ENCODE data around the gene PNCK. TPM values are rescaled to one million over a fixed set of nuclear protein-coding genes. Genes with fewer than 3 reads are reported as not detected.

PNCK gene
- total and polyA plus RNA-seq, 2 of the 13 experiments (the other 11 are each of a cell fraction or from before 2014, with no cell fraction given): 33.1 TPM; not detected in 1

GRCh38 chrX:153634832-153635231 is 38.8 kb downstream of the PNCK start (continued):
- peak; percentile 24; the same call in 1 of the 2 replicates for TF ChIP-seq MIER3 (CRISPR knock-in tag; IDR thresholded peaks at IDR 0.05; ENCODE audit: borderline replicate concordance)
- 0 out of 2 replicates have a peak, but pooled peaks have one; percentile 65 for TF ChIP-seq ZNF333 (CRISPR knock-in tag; IDR thresholded peaks at IDR 0.05; ENCODE audit: borderline replicate concordance)
- peak; percentile 99 for TF ChIP-seq ZNF552 (CRISPR knock-in tag; IDR thresholded peaks at IDR 0.05; ENCODE audit: borderline replicate concordance)
- no peak for TF ChIP-seq SYNCRIP (IDR thresholded peaks at IDR 0.05; ENCODE audit: insufficient read depth, low read depth, low read length)
- peak; percentile 55; the same call in 1 of the 2 replicates for TF ChIP-seq HDAC1 (CRISPR knock-in tag; IDR thresholded peaks at IDR 0.05)
- TF ChIP-seq ZFY (CRISPR knock-in tag; IDR thresholded peaks at IDR 0.05): 0 out of 2 replicates have a peak, but pooled peaks have one; percentile 29
- no peak for TF ChIP-seq FOXM1 (CRISPR knock-in tag; IDR thresholded peaks at IDR 0.05)
- TF ChIP-seq KIAA2018 (CRISPR knock-in tag; IDR thresholded peaks at IDR 0.05; ENCODE audit: borderline replicate concordance): no peak
- peak in 1 of 2 experiments; percentile 30; a peak in 1 of 4 replicates for TF ChIP-seq EP300 (IDR thresholded peaks at IDR 0.05; ENCODE audit: low read depth in 2 of 2, low read length in 2 of 2)
- no peak for TF ChIP-seq EP300 (CRISPR knock-in tag; IDR thresholded peaks at IDR 0.05; ENCODE audit: borderline replicate concordance)
- peak; percentile 44; the same call in 1 of the 2 replicates for TF ChIP-seq KDM5B (CRISPR knock-in tag; IDR thresholded peaks at IDR 0.05; ENCODE audit: borderline replicate concordance)
- TF ChIP-seq PATZ1 (CRISPR knock-in tag; IDR thresholded peaks at IDR 0.05): no peak
- TF ChIP-seq SP4 (CRISPR knock-in tag; IDR thresholded peaks at IDR 0.05): peak; percentile 37; the same call in 1 of the 2 replicates
- peak; percentile 47; the same call in 1 of the 2 replicates for TF ChIP-seq HNF4G (IDR thresholded peaks at IDR 0.05; ENCODE audit: borderline replicate concordance, low read depth, low read length)
- TF ChIP-seq HNF4G (CRISPR knock-in tag; IDR thresholded peaks at IDR 0.05; ENCODE audit: borderline replicate concordance, low read depth): peak; percentile 64; the same call in 1 of the 2 replicates
- no peak for TF ChIP-seq ZNF501 (CRISPR knock-in tag; IDR thresholded peaks at IDR 0.05)
- TF ChIP-seq ZNF121 (CRISPR knock-in tag; IDR thresholded peaks at IDR 0.05): peak; percentile 60; the same call in 1 of the 2 replicates
- no peak for TF ChIP-seq EHMT2 (IDR thresholded peaks at IDR 0.05; ENCODE audit: borderline replicate concordance, low read depth, low read length)

All from HepG2 (cell line).